HS-5 (cell line): ENCODE data around the gene MIP.
"Not testable (repeated sequence)": the region's sequence is repeated elsewhere in the genome, so short reads cannot be mapped to it uniquely, and the experiment has no call there.

Experiments
- DNase-seq: peaks from one replicate; pipeline ENCODE4 v3.0.0-alpha.2; 2012; ENCODE audit warnings: low read depth

The MIP gene

DNA sequence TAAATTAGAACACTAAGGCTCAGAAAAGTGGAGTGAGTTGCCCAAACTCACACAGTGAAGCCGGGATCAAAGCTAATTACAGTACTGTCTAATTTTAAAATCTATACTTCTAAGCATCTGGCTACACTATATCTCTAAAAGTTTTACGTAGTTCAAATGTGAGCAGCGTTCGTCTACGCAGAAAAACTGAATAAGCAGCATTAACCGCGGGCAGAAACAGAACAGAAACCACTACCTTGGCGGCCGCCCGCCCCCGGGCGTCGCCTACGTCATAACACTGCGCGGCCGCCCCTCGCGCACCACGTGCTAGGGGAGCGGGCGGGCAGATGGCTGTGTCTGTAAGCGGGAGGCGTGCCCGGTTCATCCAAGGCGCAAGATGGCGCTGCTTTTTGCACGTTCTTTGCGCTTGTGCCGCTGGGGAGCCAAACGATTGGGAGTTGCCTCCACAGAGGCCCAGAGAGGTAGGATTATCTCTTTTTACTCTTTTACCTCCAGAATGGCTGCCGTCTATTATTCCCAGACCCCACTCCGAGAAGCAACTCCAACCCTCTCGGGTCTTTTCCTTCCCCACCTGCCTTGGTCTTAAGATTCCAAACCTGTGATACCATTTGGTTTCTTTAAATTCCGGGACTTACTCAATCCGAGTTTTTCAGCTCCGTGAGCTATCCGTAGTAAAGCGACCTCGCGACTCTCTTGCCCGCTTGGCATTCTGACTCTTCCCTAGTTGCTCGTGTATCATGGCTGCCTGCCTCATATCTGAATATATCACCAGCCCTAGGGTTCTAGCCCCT, 14.0 kb upstream of the MIP start, which contains the start of gene SPRYD4:
Gene SPRYD4, plus strand, starts transcription at position 363 of the 791 bp plus-strand sequence. Its CDS starts 14 bp downstream, at position 377.
- DNase-seq: peak; percentile 60

DNA sequence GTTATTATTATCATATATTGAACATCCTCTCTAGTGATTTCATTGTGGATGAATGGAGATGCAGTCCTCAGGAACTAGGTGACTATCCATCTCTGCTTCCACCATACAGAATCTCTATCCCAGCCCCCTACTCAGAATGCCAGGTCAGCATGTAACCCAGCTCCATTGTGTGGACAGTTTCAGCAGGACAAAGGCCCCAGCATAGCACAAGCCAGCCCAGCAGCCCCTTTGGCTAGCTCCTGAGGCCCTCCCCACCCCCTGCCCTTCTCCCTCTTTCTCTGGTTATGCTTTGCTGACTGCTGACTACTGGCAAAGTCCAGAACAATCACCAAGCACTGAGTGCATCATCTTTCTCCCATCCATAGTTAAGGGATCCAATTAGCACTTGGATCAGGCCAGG, 8.1 kb upstream of the MIP start:
- no peak for DNase-seq

DNA sequence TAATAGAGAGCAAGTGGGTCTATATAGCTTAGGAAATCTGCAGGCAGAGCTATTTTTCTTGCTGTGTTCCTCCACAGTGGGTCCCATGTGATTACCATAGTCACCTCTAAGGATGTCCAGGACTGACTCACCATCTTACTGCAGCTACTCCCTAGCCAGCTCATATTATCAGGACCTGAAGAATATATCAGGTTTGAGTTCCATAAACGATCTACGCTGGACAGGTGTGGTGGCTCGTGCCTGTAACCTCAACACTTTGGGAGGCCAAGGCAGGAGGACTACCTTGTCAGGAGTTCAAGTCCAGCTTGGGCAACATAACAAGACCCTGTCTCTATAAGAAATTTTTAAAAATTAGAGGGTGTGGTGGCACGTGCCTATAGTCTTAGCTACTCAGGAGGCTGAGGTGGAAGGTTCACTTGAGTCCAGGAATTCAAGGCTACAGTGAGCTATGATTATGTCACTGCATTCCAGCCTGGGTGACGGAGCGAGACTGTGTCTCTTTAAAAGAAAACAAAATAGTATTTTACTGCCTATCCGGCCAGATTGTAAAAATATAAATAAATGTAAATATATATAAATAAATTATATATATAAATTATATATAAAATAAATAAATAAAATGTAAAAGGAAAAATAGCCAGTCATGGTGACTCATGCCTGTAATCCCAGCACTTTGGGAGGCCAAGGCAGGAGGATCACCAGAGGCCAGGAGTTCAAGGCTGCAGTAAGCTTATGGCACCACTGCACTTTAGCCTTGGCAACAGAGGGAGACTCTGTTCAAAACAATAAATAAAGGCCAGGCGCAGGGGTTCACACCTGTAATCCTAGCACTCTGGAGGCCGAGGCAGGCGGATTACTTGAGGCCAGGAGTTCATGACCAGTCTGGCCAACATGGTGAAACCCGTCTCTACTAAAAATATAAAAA, 7.0 kb upstream of the MIP start:
- peak; percentile 35 for DNase-seq

DNA sequence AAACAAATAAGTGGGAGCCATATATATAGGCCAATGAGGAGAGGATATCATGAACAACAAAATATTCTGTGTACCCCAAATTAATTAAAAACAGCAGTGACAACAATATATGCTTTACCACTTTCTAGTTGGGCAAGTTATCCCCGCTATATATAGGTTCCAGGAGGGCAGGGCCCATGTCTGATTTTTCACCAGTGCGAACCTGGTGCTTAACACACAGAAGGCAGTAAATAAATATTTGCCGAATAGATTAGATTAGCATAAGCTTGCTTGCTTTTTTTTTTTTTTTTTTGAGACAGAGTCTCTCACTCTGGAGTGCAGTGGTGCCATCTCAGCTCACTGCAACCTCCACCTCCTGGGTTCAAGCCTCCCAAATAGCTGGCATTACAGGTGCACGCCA, 3.4 kb upstream of the MIP start:
- DNase-seq: no peak

DNA sequence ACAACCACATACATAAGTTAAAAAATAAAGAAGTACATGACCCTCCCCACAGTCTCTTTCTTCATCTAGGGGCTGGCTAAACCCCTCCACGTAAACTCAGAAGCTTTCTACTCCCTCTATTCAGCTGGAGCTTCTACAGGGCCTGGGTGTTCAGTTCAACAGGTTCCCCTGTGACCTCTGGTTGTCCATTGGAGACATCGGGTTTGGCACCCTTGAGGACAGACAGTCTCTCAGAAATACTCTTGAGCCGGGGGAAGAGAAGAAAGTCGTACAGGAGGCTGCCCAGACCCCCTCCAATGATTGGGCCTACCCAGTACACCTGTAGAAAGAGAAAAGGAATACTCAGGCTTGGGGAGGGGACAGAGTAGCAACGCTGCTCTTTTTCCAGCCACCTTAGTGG, 3.3 kb downstream of the MIP start:
- DNase-seq: no peak

DNA sequence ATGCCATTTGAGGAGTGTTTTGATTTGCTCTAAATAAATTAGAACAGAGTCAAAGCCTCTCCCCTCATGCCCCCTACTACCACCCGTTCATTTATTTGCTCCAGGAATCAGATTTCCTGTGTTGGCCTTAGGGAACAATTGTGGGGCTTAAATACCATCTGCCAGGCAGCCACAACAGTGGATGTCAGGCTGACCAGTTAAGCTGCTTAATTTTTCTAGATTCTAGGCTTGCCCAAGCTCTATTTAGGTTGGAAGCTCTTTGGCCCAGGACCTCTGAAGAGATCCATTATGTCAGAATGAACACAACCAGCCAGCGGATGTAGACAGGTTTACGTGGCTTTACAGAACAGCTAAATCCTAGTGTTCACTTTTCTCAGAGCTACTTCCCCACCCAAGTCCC, 4.2 kb downstream of the MIP start:
- no peak for DNase-seq

DNA sequence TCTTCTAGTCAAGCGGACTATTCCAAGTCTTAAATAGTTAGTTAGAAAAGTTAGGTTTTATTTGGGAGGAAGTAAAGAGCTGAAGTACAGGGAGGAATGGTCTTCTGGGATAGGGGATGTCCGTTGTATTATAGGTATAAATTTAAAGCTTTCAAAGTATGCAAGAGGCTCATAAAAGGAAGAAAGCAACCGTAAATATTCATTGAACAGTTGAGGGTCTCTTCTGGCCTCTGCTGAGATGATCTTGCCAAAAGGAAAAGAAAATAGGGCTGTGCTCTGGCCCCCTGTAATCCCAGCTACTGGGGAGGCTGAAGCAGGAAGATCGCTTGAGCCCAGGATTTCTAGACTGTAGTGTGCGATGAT, 4.9 kb downstream of the MIP start:
- no peak for DNase-seq

DNA sequence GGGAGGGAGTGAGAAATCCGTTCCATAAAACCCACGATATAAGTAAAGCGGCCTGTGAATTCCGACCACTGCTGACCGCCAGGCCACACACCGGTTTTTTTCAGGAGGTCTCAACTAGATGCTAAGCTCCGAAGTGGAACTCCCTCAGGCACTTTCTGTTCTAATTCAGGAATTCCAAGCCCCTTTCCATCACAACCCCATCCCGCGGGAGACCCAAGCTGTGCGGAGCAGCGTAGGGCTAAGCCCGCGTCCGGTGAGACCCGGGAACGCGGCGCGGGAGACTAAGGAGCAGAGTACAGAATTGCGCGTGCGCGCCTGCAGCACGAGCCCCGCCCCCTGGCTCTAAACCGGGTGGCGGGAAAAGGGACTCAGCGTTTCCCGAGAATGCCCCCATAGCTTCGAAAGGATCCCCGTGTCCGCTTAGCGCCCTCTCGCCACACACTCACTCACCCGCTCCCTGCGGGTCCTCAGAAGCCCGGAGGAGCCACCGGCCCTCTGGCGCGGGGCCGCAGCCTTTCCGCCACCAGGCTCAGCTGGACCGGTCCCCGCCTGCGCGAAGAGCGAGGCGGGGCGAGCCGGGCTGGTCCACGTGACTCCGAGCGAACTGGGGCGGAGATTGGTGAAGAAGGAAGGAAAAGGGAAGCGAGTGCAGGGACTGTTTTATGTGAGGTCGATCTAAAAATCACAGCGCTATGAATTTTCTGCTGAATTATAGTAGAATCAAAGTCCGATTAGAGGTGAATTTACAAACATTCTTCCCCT, 5.4 kb downstream of the MIP start, which contains the start of gene TIMELESS:
Gene TIMELESS, minus strand, starts transcription at position 567 of the 762 bp plus-strand sequence. CDS start 15,256 bp downstream, outside the sequence.
- peak; percentile 74 for DNase-seq

DNA sequence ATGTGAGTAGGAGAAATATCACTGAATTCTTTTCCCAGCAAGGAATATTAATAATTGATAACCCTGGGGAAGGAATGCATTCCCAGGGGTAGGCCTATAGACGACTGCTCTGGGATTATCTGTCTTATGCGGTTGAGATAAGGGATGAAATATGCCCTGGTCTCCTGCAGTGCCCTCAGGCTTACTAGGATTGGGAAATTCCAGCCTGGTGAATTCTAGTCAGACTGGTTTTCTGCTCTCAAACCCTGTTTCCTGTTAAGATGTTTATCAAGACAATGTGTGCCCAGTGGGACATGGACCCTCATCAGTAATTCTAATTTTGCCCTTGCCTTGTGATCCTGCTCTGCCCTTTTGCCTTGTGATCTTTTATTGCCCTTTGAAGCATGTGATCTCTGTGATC, 11.2 kb downstream of the MIP start:
- DNase-seq: not testable (repeated sequence)

DNA sequence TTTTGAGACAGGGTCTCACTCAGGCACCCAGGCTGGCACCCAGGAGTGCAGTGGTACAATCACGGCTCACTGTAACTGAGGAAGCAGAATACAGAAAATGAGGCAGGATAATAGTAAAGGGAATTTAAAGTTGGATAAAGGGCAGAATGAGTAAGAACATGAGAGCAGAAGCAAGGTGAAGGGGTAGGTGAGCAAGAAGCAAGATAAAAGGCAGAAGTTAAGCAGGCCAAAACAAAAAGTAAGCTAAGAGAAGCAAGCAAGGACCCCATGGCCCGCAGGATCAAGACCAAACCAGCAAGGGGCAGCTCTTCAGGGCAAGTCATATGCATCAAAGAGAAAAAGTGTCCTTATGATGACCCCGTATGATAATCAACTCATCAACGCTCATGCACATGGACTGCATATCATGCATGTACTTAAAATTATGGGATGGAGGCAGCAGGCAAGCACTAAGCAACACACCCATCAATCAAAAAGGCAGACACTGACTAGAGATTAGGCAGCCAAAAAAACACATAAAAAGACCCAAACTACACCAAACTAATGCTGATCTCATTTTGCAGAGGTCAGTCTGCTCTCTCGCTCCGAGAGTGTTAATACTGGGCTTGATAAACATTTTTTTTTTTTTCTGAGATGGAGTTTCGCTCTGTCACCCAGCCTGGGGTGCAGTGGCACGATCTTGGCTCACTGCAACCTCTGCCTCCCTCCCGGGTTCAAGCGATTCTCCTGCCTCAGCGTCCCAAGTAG, 16.9 kb downstream of the MIP start:
- no peak for DNase-seq

DNA sequence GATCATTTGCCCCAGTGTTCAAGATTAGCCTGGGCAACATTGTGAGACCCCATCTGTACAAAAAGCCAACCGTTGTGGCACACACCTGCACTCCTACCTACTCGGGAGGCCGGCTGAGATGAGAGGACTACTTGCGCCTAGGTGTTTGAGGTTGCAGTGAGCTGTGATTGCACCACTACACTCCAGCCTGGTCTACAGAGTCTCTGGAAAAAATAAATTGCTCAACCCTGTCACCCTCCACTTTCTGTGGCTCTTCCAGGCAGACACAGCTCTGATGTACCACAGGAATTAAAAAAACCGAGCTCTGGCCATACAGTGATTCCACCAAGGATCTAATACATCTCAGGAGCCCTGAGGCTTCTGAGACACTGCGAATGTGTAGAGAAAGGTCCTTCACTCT, 19.6 kb downstream of the MIP start:
- no peak for DNase-seq

DNA sequence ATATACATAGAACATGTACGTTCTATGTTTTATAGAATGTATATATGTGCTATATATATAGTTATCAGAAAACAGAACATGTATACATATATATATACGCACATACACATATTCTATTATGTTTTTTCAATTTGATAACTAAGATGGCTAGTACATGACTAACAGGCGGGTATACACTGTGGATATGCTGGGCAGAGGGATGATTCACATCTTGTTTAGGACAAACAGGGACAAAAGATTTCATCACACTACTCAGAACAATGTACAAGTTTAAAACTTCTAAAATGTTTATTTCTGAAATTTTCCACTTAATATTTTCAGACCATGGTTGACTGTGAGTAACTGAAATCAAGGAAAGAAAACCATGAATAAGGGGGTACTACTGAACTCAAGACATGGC, 22.6 kb downstream of the MIP start:
- DNase-seq: no peak

DNA sequence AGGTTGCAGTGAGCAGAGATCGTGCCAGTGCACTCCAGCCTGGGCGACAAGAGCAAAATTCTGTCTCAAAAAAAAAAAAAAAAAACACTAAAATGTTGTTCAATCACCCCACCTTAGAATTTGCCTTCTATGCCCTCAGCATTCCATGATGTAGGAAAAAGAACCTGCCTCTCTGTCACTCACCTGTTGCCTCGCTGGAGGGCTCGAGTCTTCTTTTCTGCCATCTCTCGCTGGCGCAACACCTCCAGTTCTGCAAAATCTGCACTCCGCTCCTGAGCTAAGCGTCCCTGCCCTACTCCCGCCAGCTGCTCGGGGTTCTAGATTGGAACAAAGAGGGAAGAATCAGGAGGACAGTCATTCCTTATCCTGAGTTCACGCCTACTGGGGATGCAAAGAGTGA, 23.2 kb downstream of the MIP start:
- DNase-seq: no peak

DNA sequence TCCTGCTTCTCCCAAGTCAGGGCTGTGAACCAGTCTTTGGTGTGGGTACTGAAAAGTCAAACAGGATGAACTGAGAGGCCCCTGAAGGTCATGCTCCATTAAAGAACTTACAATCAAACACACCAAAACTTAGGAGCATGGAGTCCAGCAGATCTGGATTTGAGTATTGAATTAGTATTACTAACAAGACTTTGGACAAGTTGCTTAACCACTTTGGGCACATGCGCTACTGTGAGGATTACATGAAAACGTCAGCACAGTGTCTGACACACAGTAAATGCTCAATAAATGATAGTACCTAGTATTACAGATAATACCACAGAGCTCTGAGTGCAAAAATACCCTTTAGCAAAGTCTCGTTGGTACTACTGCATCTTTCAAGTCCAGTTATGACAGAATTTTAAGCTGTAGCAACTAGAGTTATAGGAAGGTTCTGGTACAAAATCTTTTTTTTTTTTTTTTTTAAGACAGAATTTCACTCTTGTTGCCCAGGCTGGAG, 28.5 kb downstream of the MIP start:
- no peak for DNase-seq

DNA sequence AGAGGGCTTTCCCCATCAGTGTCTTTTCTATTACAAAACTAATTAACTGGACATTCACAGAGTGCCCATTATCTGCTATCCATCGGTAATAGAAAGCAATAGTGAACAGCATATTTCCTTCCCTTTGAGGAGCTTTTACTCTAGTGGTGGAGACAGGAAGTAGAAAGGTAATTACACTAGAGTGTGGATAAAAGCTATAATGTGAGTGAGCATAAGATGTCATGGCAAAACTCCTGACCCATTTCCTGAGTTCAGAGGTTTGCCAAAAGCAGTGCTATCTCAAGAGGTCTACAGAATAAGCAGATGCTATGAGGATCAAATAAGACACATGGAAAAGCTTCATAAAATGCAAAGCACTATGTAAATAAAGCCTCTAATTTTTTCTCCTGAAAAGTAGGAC, 29.3 kb downstream of the MIP start:
- DNase-seq: no peak

DNA sequence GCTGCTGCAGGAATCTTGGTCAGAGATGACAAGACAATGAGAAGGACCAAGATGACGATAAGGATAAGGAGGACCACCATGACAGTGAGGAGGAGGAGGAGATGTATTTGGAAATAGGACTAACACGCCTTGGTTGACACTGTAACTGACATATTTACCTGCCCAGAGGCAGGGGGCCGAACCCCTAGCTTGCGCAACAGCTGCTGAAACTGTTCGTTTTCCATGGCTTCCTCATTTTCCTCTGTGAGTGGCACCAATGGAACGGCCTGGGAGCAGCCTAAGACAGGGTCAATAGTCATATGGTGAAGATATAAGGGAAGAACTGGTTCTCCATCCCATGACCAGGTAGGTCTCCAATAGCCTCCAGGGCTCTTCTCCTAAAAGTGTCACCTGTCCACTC, 34.0 kb downstream of the MIP start:
- DNase-seq: no peak

DNA sequence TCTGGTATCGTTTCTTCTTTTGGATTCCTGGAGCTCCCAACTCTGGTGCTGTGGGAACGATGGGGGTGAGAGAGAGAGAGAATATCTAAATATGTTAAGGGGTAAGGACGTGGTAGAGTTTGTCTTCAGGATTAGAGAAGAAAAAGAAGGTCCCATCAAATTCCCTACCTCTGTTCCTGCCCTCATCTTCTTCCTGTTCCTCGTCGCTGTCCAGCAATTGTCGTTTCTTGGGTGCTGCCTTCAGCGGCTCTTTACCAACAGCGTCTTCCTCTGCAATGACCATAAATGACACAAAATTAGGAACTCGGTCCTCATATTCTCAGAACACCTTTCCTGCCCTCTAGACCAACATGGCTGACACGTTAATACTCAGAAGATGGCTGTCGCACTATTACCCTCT, 36.7 kb downstream of the MIP start:
- DNase-seq: no peak

DNA sequence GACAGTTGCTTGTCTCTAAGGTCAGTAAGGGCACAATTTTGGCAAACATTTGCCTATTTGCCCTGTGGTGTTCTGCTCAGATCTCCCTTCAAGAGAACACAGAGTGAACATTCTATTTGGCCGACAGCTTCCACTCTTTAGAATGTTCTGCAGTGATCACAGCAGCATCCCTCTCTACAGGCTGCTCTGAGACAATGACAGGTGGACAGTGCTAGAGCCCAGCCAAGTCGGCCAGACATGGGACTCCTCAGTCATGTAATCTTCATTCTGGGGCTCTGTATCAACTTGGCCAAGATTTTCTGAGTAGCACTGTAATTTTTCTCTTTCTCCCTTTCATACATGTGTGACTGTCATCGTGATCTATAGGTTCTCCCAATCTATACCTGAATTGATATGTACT, 40.1 kb downstream of the MIP start:
- DNase-seq: no peak

DNA sequence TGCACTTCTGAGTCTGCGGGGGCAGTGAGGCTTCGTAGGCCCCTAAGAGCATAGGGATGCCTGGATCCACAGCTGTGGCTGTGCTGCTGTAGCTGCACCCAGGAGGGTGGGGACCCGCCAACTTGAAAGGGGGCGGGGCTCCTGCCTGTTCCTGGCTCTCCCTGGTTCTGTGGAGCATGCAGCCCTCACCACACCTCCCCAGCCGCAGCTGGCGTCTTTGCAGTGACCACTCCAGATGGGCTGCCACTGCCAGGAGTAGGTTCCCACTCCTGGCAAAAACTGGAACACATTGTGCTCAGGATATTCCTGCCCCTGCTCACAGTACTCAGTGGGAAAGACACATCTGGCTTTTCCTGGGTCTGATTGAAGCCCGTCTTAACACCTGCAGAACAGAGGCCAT, 41.1 kb downstream of the MIP start:
- DNase-seq: no peak

DNA sequence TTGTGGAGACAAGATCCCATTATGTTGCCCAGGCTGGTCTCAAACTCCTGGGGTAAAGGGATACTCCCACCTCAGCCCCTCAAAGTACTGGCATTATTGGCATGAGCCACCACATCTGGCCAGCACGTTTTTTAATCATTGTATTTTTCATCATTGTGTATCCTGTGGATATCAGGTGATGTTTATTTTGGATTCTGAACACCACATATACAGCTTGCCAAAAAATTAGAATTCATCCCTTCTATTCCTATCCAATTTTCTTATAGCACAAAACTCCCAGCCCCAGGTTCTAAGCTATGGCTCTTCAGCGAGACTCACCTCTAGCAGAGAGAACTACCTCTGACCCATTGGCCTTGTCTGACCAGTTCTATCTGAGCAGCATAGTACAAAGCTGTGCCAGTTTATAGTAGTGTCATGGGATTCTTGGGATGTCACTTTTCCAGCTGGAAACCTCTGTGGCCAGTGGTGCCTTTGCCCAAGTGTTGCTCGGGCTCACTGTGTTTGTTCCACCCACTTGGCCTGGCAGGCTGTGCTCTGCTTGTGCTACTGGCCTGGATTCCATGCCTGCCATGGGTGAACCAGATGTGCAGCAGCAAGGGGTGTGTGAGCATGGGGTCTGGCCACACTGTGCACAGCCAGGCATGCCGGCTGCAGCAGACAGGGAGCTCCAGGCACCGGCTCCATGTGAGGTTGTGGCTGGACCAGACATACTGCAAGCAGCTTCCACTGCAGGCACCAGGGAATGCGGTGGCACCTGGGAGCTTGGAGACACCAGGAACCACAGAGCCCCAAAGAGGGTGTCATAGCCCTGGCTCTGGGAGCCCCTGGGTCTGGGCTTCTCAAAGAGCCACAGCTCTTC, 42.4 kb downstream of the MIP start:
- DNase-seq: no peak
